Measurements from ENCODE around the gene ZNF628.
A peak's percentile ranks its signal among the peaks of the same experiment; 100 is the strongest.

Gene ZNF628

DNA sequence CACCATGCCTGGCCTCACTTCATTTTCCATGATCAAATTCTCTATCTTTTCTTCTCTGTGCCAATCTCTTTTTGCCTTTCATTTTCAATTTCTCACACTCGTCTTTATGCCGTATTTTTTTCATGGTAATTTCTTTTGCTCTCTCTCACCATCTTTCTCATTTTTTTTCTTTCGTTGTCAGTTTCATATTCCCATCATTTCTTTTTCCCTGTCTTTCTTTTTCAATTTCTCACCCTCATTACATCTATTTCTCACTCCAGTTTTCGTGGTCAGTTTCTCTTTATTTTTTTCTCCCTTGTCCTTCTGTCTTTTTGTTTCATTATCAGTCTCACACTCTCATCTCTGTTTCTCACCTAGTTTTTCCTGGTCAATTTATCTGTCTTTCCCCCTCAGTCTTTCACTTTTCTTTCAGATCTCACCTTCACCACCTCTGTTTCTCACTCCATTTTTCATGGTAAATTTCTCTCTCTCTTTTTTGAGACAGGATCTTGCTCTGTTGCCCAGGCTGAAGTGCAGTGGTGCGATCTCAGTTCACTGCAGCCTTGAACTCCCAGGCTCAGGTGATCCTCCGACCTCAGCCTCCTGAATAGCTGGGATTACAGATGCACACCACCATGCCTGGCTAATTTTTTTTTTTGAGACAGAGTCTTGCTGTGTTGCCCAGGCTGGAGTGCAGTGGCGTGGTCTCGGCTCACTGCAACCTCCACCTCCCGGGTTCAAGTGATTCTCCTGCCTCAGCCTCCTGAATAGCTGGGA is 26.0 kb downstream of the ZNF628 start:
- DNase-seq, result no peak

- DNase-seq, result no peak
These were observed 26.7 kb downstream of the ZNF628 start for GRCh38 chr19:55503157-55503501.

DNA sequence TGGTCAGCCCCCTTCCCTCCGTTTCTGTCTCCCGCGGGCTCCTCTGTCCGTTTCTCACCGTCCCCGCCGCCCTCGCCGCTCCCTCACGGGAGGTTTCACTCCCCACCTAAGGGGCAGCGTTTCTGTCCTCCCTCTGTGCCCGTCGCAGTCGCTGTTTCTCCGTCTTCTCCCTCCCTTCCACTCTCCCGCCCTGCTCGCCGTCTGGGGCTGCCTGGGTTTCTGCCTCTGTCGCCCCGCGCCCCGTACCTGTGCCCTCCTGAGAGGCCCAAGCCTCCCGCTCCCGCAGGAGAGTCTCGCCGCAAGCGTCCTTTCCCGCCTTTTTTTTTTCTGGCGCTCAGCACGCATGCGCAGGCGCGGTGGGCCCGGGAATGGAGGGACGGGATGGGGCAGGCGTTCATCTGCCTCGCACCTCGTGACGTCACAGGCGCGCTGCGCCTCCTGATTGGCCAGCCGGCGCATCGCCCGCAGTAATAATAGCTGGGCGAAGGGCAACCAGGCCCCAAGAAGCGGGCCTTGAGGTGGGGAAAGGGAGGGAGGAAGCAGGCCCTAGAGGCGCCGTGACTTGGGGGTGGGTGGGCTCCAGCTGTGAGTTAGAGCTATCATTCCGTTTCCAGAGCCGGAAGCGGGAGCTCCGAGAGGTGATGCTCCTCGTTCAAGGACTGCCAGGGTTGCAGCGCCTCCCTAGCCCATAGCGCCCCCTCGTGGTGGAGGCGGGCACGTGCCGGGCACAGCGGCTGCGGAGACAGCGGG is 27.3 kb downstream of the ZNF628 start:
- DNase-seq, result peak; percentile 97

GRCh38 chr19:55504252-55504603 is 27.8 kb downstream of the ZNF628 start:
- no peak for DNase-seq

- no peak for DNase-seq
These were observed 28.6 kb downstream of the ZNF628 start for GRCh38 chr19:55504981-55505380.

GRCh38 chr19:55508120-55508519 is 31.7 kb downstream of the ZNF628 start:
- no peak for DNase-seq

GRCh38 chr19:55516878-55517620 is 40.6 kb downstream of the ZNF628 start:
- peak; percentile 95 to 96 for DNase-seq

- no peak for DNase-seq
These were observed 43.3 kb downstream of the ZNF628 start for GRCh38 chr19:55519451-55520311.

DNA sequence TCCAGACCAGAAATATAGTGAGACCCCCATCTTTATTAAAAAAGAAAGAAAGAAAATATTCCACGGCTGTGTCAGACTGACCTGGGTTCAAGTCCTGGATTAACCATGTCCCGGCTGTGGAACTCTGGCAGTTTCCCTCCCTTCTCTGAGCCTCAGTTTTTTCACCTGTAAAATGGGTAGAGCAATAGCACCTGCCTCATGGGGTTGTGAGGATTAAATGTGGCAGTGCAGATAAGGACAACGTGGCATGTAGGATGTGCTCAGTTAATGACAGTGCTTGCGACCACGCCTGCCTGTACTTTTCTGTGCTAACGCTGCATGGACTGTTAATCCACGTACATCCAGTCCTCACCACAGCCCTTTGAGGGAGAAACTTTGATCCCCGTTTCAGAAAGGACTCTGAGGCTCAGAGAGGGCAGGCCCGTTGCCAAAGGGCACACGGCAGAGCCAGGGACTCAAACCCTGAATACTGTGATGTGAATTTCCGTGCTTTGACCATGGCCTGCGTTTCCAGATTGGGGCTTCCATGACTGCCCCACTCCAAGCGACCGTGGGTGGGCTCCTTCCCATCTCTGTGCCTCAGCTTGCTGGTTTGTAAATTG is 44.4 kb downstream of the ZNF628 start:
- no peak for DNase-seq

DNA sequence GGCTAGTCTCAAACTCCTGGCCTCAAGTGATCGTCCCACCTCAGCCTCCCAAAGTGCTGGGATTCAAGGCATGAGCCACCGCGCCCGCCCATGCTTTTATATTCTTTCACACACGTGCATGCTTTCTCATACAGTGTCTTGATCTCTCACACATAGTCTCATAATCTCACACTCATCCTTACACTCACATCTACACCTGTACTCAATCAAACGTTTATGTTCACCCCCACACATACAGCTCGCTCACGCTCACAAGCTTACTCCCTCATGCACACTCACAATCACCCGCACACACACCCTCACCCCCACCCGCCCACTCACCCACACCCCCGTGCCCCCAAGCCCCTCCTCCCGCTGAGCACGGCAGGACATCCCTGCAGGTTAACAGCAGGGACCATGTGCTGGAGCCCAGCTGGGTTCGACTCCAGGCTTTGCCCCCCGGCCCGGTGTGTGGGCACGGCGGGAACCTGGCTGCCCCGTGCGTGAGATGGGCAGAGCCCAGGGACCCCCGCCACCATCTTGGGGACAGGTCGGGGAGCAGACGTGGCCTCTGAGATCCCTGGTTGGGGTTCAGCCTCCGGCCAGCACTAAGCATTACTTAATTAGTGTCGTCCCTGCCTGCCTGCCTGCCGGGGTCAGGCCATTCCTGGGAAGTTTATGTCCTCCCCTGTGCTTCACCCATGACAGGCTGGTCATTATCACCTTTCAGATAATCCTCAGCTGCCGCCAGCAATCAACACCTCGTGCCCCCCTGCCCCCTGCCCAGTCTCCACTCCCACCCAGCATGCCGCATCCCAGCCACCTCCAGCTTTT is 49.1 kb downstream of the ZNF628 start:
- DNase-seq, result no peak

DNA sequence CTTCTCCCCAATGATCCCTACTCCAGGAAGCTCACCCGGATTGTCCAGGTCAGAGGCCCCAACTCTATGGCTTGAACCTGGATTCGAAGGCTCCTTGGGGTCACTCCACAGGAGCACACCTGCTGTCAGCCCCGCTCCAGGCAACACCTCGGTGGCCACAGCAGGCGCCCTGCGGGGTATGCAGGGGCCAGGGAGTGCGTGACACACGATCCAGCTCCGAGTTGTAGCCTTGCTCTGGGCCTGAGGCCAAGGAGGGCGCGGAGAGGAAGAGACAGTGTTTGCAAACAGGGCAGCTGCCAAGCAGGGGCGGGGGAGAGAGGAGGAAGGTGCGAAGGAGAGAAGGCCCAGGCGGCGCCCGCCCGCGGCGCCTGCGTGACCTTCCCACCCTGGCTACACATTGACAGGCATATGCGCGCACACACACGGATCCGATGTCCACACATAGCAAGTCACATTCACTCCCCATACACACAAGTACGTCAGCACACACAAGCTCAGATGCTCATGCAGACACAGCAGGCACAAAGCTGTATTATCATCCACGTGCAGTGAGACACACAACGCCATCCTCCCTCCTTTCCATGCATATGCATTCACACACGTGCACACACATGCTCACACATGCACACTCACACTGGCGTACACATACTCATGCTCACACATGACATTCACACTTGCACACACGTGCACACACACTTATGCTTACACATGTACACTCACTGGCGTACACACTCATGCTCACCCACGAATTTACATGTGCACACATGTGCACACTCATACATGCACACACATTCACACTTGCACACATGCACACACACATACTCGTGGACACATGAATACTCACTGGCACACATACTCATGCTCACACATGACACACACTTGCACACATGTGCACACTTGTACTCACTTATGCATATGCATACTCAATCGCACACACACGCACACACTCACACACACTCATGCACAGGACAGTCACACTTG is 50.1 kb downstream of the ZNF628 start:
- no peak for DNase-seq

DNA sequence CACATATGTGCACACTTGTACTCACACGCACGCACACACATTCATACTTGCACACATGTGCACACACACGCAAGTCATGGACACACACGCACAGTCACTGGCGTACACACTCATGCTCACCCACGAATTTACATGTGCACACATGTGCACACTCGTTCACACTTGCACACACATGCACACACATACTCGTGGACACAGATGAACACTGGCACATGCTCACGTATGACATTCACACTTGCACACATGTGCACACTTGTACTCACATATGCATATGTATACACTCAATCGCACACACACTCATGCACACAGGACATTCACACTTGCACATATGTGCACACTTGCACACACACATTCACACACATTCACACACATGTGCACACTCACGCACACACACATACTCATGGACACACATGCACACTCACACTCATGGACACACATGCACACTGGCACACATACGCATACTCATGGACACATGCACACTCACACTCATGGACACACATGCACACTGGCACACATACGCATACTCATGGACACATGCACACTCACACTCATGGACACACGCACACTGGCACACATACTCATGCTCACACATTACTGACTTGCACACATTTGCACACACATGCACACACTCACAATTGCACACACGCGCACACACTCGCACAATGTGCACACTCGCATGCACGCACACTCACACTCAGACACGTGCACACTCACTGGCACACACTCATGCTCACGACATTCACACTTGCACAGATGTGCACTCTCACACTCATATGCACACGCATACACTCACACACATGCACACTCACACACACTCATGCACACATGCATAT is 51.0 kb downstream of the ZNF628 start:
- DNase-seq, result no peak

DNA sequence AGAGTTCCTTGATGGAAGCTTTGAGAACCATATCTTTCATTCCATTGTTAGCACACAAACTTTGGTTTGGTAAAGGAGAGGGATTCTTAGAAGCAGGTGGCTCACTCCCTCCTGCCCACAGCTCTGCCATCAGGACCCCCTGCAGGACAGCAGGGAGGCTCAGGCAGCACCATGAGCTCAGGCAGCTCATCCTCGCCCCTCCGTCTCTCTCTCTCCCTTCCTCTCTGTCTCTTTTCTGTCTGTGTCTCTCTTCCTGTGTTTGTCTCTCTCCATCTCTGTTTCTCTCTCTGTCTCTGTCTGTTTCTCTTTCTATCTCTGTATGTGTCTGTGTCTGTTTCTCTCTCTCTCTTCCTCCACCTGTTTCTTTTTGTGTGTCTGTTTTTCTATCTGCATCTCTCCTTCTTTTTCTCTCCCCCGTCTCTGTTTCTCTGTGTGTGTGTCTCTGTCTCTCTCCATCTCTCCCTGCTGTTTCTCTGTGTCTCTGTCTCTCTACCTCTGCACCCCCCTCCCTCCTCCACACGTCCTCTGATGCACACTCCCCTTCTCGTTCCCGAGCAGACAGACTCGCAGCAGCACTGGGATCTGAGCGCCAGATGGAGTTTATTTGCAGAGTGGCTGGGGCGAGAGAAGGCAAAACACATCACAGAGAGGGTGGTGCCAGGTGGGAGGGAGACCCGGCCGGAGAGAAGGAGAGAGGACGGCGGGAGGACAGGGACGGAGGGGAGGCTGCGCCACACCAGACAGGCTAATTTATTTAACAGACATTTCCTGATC is 51.8 kb downstream of the ZNF628 start:
- DNase-seq, result no peak

DNA sequence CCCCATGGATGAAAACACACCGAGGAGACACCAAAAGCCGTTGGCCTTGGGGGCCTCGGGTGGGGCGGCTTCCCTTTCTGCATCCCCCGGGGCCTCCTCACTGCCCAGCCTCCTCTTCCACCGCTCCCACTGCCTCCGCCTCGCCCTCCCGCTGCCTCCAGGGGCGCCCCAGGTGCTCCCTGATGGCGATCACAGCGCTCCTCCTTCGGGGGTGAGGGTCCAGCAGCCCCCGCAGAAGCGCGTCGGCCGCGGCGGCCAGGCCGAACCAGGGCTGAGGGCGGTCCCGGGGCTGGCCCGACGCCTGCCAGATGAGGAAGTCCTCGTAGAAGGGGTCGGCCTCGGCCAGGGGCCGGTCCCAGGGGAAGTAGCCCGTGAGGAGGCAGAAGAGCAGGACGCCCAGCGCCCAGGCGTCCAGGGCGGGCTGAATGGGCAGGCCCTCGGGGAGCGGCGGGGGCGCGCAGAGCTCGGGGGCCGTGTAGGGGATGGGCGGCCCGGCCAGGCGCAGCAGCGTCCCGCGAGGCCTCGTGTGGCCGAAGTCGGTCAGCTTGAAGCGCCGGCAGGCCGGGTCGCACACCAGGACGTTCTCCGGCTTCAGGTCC is 53.3 kb downstream of the ZNF628 start:
- DNase-seq, result no peak

- no peak for DNase-seq
These were observed 54.6 kb downstream of the ZNF628 start for GRCh38 chr19:55530996-55531395.
